Activated naive CD8-positive, alpha-beta T cell treated with anti-CD3 and anti-CD28 coated beads, Interleukin-2, amount 50 U/mL, for 16 hours (primary cell): ENCODE measurements around the gene P2RX7.

Experiments
- DNase-seq: peaks from one replicate; pipeline ENCODE4 v3.0.0-alpha.2; 2020; ENCODE audit warnings: low read depth, low spot score

The P2RX7 gene

DNA sequence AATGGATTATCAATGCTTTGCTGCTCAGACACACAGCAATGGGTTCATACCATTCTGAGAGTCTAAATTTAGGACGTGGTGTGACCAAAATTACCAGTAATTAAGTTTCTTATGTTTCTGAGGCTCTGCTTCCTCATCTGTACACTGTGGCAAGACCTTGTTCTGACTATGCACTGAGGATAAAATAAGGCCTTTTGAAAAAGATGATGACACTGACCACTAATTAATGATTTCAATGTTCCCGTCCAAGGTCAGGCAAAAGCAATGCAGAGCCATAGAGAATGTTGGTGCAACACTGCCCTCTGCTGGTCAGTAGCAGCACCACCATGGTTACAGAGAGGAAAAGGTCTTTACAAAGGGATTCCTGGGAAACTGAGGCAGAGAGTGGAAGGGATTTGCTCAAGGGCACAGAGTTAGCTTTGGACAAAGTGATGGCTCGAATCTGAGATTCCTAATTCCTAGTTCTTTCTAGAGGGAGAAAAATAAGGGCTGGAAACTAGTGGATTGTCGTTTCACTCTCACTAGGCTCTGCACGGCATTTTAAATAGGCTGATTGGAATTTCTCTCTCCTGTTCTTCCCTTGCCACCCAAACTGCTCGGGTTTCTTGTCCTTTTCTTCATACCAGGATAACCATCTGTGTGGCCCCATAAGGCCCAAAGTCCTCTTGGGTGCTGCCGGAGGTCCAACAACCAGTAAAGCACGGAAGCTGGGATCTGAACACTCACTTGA is 22.3 kb upstream of the P2RX7 start:
- no peak for DNase-seq

DNA sequence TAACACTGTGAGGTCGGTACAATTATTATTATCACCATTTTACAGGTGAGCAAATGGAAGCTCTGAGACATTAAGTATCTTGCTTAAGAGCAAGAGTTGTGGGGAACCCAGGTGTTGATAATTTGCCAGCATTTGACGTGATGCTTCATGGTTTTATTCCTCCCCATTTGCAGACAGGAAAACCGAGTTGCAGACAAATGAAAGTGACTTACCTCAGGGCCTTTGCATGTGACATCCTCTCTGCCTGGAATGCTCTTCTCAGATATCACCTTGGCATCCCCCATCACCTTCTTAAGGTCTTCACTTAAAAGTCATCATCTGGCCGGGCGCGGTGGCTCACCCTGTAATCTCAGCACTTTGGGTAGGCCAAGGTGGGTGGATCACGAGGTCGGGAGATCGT is 21.0 kb upstream of the P2RX7 start:
- no peak for DNase-seq

DNA sequence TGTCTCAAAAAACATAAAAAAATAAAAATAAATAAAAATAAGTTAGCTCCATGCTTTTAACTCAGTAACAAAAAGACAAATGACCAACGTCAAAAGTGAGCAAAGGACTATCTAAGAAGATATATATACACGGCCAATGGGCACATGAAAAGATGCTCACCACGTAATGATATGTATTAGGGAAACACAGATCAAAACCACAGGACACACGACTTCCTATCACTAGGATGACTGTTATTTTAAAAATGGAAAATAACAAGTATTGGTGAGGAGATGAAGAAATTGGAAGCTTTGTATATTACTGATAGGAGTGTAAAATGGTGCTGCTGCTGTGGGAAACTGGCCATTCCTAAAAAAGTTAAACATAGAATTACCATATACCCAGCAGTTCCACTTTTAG is 20.2 kb upstream of the P2RX7 start:
- no peak for DNase-seq

DNA sequence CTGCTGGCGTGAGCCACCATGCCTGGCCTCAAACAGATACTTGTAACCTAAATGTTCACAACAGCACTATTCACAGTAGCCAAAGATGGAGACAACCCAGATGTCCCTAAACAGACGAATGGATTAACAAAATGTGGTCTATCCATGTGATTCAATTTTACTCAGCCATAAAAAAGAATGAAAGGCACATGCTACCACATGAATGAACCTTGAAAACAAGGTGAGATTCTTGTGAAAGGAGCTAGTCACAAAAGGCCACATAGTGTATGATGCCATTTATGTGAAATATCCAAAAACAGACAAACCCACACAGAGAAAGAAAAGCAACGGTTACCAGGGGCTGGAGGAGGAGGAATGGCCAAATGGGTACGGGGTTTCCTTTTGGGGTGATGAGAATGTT is 19.6 kb upstream of the P2RX7 start:
- no peak for DNase-seq

DNA sequence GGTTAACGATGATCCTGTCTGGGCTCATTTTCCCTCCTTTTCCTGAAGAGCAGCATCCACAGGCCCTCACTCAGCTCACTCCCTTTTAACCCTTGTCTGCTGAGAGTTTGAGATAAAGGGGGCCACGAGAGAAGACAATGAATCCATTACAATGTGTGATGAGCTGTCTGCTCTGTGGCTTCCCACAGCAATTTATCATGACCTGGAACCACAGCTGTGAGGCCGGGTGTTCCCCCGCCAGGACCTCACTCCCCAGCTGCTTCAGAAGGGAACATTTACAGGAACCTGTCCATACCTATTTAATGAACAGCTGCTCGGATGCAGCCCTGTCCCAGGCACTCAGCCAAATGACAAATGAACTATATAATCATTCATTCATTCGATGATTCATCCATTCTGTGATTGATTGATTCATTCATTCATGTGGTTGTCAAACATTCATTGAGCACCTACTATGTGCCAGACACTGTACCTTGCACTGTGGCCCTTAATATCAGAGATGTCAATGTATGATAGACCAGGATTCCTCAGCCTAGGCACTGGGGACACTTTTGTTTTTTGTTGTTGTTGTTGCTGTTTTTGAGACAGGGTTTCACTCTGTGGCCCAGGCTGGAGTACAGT is 18.5 kb upstream of the P2RX7 start:
- no peak for DNase-seq

DNA sequence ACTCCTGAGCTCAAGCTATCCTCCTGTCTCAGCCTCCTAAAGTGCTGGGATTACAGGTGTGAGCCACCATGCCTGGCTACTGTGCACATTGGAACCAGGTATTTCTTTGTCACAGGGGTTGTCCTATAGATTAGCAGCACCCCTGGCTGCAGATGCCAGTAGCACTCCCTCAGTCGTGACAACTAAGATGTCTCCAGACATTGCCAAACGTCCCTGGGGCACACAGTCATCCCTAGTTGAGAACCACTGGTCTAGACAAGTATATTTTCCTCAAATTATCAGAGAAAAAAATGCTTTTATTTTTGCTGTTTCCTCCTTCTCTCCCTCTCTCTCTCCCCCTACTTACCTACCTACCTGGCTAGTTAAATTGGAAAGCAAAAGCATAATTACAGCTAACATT is 17.9 kb upstream of the P2RX7 start:
- no peak for DNase-seq

DNA sequence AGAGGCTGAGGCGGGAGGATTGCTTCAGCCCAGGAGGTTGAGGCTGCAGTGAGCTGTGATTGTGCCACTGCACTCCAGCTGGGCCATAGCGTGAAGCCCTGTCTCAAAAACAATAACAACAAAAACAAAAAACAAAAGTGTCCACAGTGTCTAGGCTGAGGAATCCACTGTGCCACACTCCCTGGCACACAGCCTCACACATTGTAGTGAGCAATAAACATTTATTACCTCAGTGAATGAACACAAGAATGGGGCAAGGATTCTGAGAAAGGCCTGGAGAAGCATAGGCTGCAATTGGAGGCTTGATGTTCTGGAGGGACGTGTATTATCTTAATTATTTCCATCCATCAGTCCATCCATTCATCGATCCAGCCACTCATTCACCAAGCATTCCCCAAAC is 17.1 kb upstream of the P2RX7 start:
- DNase-seq, result no peak

DNA sequence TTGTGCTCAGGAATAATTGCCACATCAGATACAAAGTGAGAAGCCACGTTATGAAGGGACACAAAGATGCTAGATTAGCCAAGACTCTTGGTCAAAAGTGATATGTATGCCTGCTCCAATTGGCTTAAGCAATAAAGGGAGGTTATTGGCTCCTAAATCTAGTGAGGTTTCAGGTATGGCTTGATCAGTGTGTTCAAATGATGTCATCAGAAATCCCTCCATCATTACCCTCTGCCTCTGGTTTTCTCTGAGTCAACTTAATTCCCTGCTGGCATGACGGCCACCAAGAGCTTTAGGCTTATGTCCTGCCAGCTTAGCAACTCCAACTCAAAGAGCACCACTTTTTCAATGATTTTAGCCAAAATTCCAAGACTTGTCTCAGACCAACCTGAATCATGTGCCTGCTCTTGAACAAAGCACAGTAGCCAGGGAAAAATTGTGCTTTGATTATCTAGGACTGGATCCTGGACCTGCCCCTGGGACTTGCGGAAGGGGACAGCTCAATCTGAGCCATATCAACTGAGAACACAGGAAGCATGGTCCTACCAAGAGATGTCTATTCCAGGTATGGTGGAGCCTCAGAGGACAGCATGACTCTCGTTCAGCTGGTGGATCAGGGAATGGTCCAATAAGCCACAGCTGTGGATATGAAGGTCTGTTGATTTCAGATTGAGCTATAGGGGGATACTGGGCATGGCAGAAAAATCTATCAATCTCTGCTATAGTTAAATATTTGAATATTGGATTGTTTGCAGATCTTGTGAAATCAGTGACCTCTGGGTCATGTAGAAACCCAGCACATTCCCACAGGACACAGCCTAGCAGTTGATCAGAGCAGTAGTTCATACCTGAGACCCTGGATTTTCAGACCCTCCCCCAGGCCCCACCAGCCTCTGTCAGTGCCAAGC is 16.1 kb upstream of the P2RX7 start:
- DNase-seq, result no peak

DNA sequence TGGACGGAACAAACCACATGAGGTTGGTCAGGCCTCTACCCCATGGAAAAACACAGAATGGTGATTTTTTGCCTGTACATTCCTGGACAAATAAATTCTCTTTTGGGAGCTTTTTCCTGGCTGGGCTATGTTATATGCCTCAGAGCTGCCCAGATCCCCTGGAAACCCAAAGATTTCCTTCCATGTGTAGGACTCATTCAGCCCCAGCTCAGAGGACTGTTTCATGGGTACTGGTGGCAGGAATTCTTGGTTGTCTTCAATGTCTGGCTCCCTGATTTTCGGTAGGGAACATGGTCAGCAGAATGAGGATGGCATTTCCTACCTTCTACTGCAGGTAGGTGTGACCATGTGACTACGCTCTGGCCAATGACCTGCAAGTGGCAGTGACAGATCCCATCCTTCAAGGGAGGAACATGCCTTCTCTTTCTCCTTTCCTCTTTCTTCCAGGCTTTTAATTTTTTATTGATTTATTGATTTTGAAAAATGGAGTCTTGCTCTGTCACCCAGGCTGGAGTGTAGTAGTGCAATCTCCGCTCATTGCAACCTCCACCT is 15.4 kb upstream of the P2RX7 start:
- no peak for DNase-seq

DNA sequence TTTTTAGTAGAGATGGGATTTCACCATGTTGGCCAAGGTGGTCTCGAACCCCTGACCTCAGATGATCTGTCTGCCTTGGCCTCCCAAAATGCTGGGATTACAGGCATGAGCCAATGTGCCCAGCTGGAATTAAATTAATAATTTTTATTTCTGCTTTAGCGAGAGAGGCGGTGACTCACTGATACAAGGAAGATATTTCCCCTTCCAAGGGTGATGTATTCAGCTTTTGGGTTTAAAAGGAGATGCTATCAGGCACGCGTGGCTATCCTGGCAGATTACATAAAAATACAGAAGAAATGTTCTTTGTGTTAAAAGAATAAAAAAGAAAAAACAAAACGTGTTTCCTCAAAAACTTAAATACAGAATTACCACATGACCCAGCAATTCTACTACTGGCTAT is 12.4 kb upstream of the P2RX7 start:
- no peak for DNase-seq

DNA sequence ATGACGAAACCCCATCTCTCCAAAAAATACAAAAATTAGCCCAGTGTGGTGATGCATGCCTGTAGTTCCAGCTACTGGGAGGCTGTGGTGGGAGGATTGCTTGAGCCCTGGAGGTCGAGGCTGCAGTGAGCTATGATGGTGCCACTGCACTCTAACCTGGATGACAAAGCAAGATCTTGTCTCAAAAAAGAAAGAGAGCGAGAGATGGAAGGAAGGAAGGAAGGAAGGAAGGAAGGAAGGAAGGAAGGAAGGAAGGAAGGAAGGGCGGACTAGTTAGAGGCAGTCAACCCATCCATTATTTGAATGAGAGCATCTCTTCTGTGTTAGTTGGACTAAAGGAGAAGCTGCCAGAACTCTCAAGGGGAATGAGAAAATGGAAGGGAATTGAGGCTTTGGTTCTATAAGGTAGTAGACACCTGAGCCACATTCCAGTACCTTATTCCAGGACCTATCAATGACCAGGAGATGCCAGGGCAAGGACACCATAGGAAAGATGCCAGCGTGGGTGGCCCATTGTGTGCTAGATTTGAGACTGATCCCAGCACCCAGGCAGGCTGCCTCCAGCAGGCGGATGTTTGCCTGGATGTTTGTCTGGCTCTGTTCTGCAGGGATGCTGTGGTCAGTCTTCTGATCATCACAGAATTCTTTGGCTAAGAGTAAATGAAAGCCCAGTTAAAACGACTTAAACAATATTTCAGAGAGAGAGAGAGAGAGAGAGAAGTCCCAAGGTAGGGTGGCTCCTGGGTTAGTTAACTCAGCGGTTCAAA is 11.5 kb upstream of the P2RX7 start:
- no peak for DNase-seq

DNA sequence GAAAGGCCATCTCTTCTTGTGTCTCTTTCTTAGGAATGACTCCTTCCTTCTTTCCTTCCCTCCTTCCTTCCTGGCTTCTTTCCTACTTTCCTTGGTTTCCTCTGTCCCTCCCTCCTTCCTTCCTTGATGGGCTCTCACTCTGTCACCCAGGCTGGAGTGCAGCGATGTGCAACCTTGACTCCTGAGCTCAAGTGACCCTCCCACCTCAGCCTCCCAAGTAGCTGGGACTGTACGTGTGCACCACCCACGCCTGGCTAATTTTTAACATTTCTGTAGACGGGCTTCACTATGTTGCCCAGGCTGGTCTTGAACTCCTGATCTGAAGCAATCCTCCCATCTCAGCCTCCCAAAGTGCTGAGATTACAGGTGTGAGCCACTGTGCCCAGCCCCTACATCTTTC is 10.9 kb upstream of the P2RX7 start:
- no peak for DNase-seq

DNA sequence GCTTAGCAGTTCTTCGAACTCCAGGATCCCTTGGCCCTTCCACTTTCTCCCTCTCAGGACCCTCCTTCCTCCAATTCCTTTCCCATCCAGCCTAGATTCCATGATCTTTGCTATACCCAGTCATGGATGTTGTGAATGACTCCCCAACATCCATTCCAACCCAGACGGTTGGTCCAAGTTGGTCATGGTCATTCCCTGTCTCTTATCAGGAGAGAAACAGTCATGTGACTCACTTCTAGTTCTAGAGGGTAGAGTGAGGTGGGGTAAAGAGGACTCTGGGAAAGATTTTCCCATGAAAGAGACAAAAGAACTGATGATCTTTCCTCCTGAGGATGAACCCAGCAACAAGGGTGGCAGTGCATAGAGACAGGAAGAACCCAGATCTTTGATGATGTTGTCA is 9.2 kb upstream of the P2RX7 start:
- no peak for DNase-seq

DNA sequence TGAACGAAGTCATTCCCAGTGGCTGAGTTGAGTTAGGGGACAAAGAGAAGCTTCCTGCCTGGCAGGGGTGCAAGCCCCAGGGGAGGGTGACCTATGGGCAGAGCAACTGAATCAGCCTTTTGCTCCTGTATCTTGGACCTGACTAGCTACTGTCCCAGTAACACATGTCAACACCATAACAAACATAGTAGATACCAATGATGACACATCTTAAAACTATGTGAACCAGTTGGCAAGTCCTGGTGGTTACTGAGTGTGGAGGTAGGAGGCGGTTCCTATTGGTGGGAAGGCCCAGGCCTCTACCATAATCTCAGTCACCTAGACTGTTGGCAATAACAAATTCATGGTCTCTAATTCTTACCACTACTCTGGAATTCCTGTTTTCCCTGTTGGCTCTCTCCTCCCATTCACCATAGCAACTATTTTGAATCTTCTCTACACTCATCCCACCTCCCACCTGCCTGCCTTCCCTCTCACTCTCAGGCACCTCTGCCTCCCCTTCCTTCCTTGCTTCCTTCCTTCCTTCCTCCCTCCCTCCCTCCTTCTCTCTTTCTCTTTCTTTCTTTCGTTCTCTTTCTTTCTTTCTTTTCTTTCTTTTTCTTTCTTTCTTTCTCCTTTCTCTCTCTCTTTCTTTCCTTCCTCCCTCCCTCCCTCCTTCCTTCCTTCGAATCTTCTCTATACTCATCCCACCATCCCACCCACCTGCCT is 8.1 kb upstream of the P2RX7 start:
- DNase-seq, result no peak

DNA sequence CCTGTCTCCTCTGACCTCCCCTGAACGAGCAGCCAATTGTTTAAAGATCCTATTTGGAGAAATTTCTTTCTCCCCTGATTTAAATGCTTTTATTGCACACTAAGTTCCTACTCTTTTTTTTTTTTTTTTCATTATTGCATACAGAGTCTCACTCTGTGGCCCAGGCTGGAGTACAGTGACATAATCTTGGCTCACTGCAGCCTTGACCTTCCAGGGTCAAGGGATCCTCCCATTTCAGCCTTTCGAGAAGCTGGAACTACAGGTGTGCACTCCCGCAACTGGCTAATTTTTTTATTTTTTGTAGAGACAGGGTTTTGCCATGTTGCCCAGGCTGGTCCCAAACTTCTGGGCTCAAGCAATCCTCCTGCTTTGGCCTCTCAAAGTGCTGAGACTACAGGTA is 5.2 kb upstream of the P2RX7 start:
- no peak for DNase-seq

DNA sequence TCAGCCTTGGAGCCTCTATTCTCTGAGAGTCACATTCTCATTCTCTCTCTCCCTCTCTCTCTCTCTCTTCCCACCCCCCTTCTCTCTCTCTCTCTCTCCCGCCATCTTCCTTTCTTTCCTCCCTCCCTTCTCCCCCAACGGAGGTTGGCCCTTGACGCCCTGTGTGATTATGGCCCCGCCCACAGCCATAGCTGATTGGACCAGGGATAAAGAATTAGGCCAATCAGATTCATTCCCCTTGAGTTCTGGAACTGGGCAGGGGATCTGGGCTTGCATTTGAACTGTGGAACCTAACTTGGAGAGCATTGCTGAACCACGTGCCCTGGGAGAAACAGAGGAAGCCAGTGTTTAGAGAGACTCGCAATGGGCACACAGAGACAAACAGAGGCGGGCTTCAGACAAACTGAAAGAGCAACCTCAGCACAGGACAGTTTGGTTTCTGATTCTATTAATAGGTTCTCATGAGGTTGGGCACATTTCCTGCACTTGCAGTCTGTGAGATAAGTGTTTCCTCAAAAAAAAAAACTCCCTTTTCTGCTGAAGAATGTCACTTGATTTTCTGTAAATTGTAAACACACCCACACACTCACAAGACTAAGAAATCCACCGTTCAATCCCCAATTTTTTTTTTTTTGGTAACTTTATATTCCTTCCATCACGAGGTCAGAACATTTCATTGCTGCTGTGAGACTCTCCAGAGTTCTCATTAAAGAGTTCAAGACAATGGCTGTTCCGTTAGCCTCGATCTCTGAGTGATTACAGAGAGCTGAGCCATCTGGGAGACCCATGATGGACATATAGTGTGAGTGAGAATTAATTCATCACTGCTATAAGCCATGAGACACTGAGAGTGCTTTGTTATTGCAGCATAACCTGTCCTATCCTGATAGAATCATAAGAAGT is 3.5 kb upstream of the P2RX7 start:
- DNase-seq, result peak; percentile 77

DNA sequence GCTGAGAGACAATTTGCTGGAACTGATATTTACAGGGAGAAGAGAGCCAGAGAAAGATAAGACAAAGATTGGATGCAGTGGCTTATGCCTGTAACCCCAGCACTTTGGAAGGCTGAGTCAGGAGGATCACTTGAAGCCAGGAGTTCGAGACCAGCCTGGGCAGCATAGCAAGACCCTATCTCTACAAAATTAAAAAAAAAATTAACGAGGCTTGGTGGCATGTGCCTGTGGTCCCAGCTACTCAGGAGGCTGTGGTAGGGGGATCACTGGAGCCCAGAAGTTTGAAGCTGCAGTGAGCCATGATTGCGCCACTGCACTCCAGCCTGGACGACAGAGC is 2.9 kb upstream of the P2RX7 start:
- no peak for DNase-seq

DNA sequence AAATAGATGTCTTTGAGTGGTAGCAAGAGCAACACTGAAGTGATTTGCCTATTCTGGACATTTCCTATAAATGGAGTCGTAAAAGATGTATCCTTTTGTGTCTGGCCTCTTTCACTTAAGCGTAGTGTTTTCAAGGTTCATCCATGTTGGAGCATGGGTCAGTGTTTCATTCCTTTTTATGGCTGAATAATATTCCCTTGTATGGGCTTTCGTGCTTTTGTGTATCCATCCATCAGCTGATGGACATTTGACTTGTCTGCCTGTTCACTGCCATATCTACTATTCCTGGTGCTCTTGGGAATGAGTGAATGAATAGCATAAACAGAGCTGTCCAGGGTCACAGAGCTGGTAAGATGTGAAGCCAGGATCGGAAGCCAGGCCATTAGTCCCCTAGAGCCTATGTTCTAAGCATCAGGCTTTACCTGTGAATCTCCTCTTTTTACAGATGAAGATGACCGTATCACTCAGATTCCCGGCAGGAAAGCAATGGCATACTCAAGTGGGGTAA is 1.8 kb upstream of the P2RX7 start:
- DNase-seq, result no peak

DNA sequence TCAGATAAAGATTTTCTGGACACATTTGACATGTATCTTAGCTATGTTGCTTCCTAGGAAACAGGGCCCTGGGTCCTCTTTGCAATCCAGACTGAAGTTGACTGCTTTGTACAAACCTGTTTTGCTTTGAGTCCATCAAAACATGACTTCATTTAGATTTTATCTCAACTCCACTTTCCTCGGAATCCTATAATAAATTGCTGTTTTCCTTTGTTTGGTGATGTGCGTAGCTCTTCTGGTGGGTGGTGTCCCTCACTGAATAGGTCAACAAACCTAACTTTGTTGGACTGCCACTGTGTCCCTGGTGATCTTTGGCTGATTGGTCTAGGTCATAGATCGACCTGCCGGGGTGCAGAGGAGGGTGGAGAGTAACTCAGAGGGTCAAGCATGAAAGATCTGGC is 735 bp upstream of the P2RX7 start:
- no peak for DNase-seq

DNA sequence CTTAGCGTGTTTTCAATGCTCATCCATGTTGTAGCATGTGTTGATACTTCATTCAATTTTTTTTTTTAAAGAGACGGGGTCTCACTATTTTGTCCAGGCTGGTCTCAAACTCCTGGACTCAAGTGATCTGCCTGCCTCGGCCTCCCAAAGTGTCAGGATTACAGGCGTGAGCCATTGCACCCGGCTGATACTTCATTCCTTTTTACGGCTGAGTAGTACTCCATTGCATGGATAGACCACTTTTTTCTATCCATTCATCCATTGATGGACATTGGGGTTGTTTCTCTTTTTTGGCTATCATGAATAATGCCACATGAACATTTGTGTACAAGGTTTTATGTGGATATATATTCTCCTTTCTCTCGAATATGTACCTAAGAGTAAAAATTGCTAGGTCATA is 1.2 kb downstream of the P2RX7 start:
- no peak for DNase-seq
